Measurements from ENCODE around the gene CHN2.
"Not testable (repeated sequence)": the region's sequence is repeated elsewhere in the genome, so short reads cannot be mapped to it uniquely, and the experiment has no call there.

Gene CHN2

DNA sequence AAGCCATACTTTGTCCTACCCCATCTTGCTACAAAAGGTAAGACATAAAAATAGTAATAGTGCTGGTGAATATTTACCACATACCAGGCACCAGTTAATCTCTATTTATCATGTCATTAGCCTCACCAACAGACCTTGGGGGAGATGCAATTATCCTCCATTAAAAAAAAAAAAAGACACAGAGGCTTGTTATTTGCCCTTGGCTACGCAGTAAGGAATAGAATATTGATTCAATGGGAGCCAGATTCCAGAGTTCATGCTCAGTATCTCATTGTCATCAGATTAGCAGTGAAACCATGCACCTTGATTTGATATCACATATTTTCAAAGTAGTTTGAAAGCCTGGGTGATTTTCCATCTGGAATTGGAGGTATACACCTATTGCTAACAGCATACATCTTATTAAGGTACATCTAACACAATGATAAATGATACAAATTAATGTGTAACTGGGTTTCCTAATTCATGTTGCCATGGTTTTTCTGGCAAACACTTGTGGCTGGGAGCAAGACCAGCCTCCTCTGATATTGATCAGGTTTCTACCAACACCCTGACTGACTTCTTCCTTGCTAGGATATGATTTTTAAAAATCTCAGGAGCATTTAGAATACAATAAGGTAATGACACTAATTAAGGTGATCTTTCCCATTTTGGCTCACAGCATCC, 301.9 kb downstream of the CHN2 start:
- no peak for DNase-seq (ENCODE audit: low read depth)

DNA sequence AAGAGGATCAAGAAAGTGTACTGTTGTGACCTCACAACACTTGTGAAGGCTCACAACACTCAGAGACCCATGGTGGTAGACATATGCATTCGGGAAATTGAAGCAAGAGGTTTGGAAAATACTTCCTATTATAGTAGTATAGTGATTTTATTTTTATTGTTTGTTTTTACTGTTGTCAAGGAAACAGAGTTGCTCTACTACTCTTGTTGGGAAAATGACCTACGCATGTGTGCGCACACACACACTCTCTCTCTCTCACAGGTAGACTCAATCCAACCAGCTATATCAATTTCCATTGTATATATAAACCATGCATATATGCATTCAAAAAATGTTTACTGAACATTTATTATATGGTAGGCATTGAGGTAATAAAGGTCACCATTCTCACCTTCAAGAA, 305.4 kb downstream of the CHN2 start:
- no peak for DNase-seq (ENCODE audit: low read depth)

DNA sequence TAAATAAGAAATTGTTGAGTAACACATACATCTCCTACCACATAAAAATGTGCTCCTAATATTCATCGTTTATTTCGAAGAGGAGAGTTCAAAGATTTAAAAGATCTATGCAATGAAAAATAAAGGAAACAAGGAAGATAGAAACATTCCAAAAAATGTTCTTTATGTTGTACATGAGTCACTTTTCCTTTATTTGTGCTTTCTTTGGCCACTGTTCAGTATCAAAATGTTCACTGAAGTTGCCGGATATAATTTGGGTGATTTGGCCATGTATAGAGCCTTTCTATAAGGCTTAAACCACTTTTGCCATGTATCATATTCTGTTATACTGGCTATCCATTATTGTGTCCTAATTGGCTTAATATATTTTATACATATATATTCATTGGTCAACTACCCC, 306.1 kb downstream of the CHN2 start:
- DNase-seq (ENCODE audit: low read depth), result no peak

DNA sequence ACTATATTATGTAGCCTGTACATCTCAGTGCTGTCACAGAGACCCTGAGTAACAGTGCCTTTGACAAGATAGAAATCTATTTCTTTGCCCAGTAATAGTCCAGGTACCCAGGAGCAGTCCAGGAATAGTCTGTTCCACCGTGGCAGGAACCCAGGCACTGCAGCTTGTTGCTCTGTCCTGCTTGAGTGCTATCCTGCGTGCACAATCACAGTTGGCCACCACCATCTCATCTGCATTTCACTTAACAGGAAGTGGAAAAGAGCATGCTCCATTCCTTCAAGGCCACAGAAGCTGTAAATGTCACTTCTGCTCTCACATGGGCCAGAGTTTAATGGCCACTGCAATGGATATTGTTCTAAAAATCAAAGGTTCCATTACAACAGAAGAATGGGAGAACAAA, 307.6 kb downstream of the CHN2 start:
- DNase-seq (ENCODE audit: low read depth), result no peak

DNA sequence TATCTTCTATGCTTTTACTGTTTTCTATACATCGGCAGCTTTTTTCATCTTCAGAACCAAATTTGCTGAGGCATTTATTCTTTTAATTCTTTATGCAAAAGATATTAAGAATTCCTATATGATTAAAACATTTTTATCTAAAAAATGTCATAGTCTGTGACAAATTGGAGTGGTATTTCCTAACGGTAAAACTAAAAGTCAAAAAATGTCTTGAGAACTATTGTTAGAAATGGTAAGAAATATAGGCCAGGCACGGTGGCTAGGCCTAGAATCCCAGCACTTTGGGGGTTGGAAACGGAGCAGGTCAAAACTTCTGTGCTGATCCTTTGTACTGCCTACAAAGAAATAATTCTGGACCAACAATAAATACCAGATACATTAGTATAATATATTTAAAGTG, 311.4 kb downstream of the CHN2 start:
- no peak for DNase-seq (ENCODE audit: low read depth)

DNA sequence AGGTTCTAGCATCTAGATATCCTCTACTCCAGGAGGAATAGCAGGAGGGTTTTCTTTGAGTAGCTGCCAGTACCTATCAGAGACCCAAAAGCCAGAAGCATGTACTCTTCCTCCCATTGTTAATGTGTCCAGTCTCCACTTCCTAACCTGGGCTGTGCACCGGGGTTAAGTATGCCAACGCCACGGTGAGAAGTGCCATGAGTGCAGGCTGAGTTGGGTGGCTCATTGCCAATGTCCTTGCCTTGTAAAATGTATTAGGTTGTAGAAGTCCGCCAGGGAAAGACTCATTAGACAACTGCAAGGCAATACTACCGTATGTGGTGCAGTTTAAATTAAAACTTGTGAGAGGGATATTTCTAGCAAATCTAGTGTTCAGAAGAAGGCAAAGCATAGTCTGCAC, 314.0 kb downstream of the CHN2 start:
- no peak for DNase-seq (ENCODE audit: low read depth)

DNA sequence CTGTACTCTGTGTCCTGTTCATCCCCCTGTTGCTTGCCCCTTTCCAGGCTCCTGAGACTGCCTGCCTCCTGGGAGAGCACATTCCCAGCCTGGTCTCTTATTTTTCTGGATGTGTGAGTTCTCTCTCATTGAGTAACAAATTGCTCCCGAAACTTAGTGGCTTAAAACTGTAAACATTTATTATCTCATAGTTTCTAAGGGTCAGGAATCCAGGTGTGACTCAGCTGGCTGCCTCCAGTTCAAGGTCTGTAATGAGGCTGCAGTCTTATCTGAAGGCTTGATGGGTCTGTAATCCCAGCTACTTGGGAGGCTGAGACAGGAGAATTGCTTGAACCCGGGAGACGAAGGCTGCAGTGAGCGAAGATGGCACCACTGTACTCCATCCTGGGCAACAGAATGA, 315.5 kb downstream of the CHN2 start:
- no peak for DNase-seq (ENCODE audit: low read depth)

DNA sequence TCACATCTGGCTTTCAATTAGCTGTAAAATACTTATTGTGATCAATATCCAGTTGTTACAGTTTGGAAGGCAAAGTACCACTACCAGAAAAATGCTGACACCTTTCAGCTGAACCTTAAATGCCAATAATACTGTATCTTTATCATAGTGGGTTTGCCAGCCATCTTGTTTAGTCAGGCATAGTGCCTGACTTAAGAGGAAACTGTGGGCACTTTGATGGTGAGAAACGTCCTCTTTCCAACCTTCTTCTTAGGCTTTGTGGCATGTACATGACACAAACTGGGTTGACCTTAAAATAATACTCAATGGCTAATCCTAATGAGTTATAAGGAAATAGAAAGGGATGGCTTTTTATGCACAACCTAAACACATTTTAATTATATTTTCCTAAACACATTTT, 316.8 kb downstream of the CHN2 start:
- DNase-seq (ENCODE audit: low read depth), result no peak

DNA sequence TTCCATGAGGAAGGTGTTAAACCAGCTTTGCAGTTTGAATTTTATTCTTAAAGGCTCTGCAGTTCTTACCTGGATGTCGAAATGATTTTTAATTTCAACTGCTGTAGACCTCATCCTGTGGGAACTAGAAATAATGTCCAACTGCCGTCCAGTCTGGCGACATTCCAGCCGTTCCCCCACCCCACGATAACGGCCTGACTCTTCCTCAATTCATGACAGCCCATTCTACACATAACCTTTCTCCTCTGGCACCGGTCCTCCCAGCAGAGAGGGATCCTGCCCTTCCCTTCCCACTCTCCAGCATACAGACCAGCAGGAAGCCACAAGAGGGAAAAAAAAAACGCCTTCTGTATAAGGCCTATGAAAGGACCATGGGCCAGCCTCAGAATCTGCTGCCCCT, 317.3 kb downstream of the CHN2 start:
- no peak for DNase-seq (ENCODE audit: low read depth)

DNA sequence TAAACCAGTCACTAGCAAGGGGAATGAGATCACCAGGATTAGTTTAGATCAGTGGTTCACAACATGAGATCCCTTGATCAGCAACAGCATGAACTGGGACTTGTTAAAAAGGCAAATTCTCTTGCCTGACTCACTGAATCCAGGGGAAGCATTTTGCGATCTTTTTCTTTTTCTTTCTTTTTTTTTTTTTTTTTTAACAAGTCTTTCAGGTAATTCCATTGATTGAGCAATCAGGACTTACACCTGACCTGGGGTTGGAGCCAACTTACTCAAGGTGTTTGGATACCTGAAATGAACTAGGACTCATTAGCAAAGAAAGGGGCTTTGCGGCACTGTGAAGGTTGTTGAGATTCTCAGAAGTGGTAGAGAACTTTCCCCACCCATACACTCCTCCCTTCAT, 321.9 kb downstream of the CHN2 start:
- DNase-seq (ENCODE audit: low read depth), result no peak

DNA sequence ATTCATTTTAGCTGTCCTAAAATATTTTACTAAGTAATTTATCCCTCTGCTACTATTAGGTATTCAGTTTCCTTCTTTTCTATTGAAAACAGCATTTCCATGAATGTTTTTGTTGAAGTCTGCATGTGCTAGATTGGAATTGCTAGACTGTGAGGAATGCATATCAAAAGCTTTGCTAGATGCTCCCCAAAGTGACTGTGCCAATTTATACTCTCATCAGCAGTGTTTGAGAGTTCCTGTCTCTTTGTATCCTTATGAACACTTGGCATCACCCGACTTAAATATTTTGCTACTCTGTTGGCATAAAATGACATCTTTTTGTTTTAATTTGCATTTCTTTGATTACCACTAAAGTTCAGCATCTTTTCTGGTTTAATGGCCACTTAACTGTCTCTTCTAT, 324.0 kb downstream of the CHN2 start:
- DNase-seq (ENCODE audit: low read depth), result no peak

DNA sequence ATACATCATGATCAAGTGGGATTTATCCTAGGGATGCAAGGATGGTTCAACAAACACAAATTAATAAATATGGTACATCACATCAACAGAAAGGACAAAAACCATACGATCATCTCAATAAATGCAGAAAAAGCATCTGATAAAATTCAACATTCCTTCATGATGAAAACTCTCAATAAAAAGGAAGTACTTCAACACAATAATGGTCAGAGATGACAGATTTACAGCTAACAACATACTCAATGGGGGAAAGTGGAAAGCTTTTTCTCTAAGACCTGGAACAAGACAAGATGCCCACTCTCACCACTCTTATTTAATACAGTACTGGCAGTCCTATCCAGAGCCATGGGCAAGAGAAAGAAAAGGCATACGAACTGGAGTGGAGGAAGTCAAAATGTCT, 329.2 kb downstream of the CHN2 start:
- DNase-seq (ENCODE audit: low read depth), result no peak

DNA sequence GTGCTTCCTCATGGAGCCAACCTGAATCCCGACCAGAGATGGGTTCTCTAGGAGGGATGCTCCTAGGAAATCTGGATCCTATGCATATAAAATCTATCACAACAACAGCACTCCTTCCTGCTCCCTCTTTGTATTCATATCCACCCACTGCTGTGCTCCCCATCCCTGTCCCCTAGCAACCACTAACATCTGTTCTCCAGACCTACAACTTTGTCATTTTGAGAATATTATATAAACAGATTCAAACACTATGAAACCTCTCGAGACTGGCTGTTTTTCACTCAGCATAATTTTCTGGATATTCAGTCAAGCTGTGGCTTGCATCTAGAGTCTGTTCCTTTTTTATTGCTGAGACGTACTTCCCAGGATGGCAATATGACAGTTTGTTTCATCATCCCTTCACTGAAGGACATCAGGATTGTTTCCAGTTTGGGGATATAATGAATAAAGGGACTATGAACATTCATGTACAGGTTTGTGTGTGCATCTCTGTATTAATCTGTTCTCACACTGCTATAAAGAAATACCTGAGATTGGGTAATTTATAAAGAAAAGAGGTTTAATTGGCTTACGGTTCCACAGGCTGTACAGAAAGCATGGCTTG, 333.0 kb downstream of the CHN2 start:
- no peak for DNase-seq (ENCODE audit: low read depth)

DNA sequence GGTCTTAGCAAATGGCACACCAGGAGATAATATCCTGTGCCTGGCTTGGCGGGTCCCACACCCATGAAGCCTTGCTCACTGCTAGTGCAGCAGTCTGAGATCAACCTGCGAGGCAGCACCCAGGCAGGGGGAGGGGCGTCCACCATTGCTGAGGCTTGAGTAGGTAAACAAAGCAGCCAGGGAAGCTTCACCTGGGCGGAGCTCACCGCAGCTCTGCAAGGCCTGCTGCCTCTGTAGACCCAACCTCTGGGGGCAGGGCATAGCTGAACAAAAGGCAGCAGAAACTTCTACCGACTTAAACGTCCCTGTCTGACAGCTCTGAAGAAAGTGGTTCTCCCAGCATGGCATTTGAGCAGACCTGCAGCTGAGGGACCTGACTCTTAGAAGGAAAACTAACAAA, 334.0 kb downstream of the CHN2 start:
- not testable (repeated sequence) for DNase-seq (ENCODE audit: low read depth)

All from stimulated activated CD8-positive, alpha-beta memory T cell treated with anti-CD3 and anti-CD28 coated beads, Interleukin-4, amount 100 ng/mL, for 24 hours (primary cell).